ENCODE data around the gene RMDN2. TPM values are rescaled to one million over a fixed set of nuclear protein-coding genes. Genes with fewer than 3 reads are reported as not detected.

Gene RMDN2
- total RNA-seq, 4 donors from 2014 or later = 7.3 to 15.0 (median 12.5) TPM

DNA sequence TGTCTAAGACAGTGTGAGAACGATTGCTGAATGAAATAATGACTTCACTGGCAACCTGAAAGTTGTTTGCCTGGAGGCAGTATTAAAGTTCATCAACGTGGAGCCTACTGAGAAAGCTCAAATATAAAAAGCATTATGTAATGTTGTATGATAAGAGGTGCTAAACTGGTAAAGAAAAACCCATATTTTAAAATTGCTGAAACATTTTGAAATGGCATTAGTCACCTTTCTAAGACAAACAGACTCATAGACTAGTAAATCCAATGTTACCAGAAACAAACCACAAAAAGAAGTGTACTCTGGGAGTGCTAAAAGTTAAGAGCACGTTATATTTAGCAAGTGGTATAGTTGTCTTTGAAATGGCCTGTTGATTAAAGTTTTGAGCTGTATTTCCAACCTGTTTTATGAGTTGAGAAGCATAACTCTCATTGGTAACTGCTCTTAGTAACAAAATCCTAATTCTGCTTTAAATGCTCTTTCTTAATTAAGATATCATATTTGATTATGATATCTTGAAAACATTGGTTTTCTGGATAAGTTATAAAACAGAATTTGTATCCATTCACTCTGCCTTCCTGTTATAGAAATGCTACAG is 88.2 kb downstream of the RMDN2 start:
- TF ChIP-seq, protein P1, sequence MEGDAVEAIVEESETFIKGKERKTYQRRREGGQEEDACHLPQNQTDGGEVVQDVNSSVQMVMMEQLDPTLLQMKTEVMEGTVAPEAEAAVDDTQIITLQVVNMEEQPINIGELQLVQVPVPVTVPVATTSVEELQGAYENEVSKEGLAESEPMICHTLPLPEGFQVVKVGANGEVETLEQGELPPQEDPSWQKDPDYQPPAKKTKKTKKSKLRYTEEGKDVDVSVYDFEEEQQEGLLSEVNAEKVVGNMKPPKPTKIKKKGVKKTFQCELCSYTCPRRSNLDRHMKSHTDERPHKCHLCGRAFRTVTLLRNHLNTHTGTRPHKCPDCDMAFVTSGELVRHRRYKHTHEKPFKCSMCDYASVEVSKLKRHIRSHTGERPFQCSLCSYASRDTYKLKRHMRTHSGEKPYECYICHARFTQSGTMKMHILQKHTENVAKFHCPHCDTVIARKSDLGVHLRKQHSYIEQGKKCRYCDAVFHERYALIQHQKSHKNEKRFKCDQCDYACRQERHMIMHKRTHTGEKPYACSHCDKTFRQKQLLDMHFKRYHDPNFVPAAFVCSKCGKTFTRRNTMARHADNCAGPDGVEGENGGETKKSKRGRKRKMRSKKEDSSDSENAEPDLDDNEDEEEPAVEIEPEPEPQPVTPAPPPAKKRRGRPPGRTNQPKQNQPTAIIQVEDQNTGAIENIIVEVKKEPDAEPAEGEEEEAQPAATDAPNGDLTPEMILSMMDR (IDR thresholded peaks at IDR 0.05; ENCODE audit: low read depth) = no peak

DNA sequence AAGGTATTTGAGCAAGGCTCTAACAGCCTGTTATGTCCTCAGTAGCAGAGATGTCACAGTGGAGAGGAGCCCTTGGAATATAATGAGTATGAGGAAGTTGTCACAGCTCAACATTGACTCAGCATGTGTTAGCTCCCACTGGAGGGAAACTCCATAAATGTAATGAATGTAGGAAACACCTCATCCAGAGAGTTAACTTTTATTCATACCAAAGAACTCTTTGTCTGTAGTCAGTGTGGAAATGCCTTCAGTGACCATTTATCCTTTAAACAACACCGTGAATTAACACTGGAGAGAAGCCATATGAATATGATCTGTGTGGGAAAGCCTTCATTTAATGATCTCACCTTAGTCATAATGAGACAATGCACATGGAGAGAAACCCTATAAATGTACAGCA is 91.1 kb downstream of the RMDN2 start:
- TF ChIP-seq, protein P1 (IDR thresholded peaks at IDR 0.05; ENCODE audit: low read depth) = no peak

DNA sequence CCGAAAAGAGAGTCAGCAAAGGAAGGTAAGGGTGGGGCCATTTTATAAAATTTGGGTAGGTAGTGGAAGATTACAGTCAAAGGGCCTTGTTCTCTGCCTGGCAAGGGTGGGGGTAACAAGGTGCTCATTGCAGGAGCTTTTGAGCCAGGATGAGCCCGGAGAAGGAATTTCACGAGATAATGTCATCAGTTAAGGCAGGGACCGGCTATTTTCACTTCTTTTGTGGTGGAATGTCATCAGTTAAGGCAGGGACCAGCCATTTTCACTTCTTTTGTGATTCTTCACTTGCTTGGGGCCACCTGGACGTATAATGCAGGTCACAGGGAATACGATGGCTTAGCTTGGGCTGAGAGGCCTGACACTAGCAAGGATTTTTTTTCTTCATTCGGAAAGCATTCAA is 92.7 kb downstream of the RMDN2 start:
- TF ChIP-seq, protein P1 (IDR thresholded peaks at IDR 0.05; ENCODE audit: low read depth) = no peak

DNA sequence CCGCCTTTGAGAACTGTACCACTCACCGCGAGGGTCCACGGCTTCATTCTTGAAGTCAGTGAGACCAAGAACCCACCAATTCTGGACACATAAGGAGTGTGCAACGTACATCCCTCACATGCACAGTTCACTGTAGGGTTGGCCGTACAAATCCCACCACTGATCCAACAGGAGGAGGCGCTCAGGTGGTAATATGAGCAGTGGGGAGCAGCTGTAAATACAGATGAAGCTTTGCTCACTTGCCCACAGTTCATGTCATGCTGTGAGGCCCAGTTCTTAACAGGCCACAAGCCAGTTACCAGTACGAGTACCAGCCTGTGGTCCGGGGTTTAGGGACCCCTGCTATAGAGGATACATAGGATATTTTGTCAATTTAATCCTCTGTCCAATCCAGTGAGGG is 96.5 kb downstream of the RMDN2 start:
- TF ChIP-seq, protein P1 (IDR thresholded peaks at IDR 0.05; ENCODE audit: low read depth) = no peak

DNA sequence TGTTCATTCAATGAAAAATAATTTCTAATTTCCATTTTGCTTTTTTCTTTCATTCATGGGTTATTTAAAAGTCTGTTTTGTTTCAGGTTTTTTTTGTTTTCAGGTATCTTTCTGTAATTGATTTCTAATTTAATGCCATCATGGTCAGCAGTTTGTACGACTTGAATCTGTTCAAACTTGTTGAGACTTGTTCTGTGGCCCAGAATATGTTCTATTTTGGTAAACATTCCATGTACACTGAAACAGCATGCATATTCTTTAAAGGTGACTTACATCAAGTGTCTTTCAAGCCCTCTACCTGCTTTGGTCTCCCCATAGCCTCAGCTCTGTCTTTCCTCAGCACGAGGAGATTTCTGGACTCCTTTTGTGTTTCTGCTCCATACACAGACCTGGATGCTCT is 101.8 kb downstream of the RMDN2 start:
- TF ChIP-seq, protein P1 (IDR thresholded peaks at IDR 0.05; ENCODE audit: low read depth) = no peak

DNA sequence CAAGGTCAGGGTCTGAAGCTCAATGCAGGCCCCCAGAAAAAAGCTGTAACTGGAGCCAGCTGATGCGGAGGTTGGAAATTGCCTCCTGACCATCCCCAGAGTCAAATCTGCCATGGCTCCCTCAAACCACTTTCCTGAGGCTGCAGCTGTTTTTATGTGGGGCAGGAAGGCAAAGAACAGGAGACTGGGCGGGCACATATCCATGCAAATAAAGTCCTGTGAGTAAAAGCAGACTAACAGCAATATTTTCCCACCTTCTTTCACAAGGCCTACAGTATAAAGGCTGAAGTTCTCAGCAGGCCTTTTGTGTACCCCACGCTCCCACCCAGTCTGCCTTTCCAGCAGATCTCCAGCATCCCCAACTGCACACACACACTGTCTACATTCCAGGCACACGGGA is 103.7 kb downstream of the RMDN2 start:
- TF ChIP-seq, protein P1 (IDR thresholded peaks at IDR 0.05; ENCODE audit: low read depth) = no peak

DNA sequence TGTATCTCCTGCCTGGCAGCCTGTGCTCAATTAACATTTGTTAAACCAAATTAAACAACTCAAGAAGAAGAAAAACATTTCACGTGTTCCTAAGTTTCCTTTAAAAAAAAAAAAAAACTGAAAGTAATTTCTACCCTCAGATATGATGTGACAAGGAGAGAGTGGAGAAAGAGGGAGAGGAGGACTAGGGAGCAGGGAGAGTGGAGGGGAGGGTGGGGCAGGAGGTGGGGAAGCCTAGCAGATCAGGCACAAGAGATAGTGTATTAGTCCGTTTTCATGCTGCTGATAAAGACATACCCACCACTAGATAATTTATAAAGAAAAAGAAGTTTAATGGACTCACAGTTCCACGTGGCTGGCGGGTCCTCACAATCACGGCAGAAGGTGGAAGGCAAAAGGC is 104.4 kb downstream of the RMDN2 start:
- TF ChIP-seq, protein P1 (IDR thresholded peaks at IDR 0.05; ENCODE audit: low read depth) = no peak

Measured in subcutaneous adipose tissue (tissue), 4 donors.